Stimulated activated CD8-positive, alpha-beta memory T cell treated with anti-CD3 and anti-CD28 coated beads, Interleukin-4, amount 100 ng/mL, for 4 hours (primary cell): ENCODE results near the gene CYP19A1.
A peak's percentile ranks its signal among the peaks of the same experiment; 100 is the strongest.
"Not testable (repeated sequence)": the region's sequence is repeated elsewhere in the genome, so short reads cannot be mapped to it uniquely, and the experiment has no call there.

Experiments
- DNase-seq, 2 donors: peaks; one replicate each; pipeline ENCODE4 v3.0.0-alpha.2; 2020; ENCODE audit warnings: low read depth in 2 of 2, low spot score in 1 of 2

The CYP19A1 gene

GRCh38 chr15:51223771-51224229, 114.6 kb downstream of the CYP19A1 start:
- DNase-seq = no peak

GRCh38 chr15:51218299-51218938, 120.0 kb downstream of the CYP19A1 start:
- DNase-seq = no peak

GRCh38 chr15:51212909-51213308, 125.5 kb downstream of the CYP19A1 start:
- no peak for DNase-seq

- no peak for DNase-seq
Observed at GRCh38 chr15:51212239-51212638, 126.2 kb downstream of the CYP19A1 start.

GRCh38 chr15:51205050-51205975, 133.1 kb downstream of the CYP19A1 start:
- DNase-seq = no peak

- DNase-seq = no peak
Observed at GRCh38 chr15:51203797-51204196, 134.6 kb downstream of the CYP19A1 start.

- DNase-seq = no peak
Observed at GRCh38 chr15:51202783-51203182, 135.6 kb downstream of the CYP19A1 start.

GRCh38 chr15:51201581-51201980, 136.8 kb downstream of the CYP19A1 start:
- no peak for DNase-seq

- no peak for DNase-seq
Observed at GRCh38 chr15:51200792-51201191, 137.6 kb downstream of the CYP19A1 start.

GRCh38 chr15:51199541-51199940, 138.9 kb downstream of the CYP19A1 start:
- DNase-seq = no peak

- no peak for DNase-seq
Observed at GRCh38 chr15:51198701-51199232, 139.6 kb downstream of the CYP19A1 start.

GRCh38 chr15:51195459-51195858, 142.9 kb downstream of the CYP19A1 start:
- no peak for DNase-seq

GRCh38 chr15:51193979-51194378, 144.4 kb downstream of the CYP19A1 start:
- no peak for DNase-seq

- DNase-seq = no peak
Observed at GRCh38 chr15:51193526-51193925, 144.9 kb downstream of the CYP19A1 start.

- peak; percentile 18 to 52 for DNase-seq
Observed at GRCh38 chr15:51192521-51193280, 145.7 kb downstream of the CYP19A1 start.

- DNase-seq = no peak
Observed at GRCh38 chr15:51191766-51192165, 146.6 kb downstream of the CYP19A1 start.

- DNase-seq = no peak
Observed at GRCh38 chr15:51191072-51191670, 147.2 kb downstream of the CYP19A1 start.

- no peak for DNase-seq
Observed at GRCh38 chr15:51190424-51191068, 147.8 kb downstream of the CYP19A1 start.

- no peak for DNase-seq
Observed at GRCh38 chr15:51189669-51190385, 148.6 kb downstream of the CYP19A1 start.

- DNase-seq = not testable (repeated sequence)
Observed at GRCh38 chr15:51188791-51189190, 149.6 kb downstream of the CYP19A1 start.
